Placental pericyte (primary cell): ENCODE results near the gene ATP6AP2. TPM values are rescaled to one million over a fixed set of nuclear protein-coding genes. Genes with fewer than 3 reads are reported as not detected.

ENCODE experiments used
- small RNA-seq: library from RNA; depleted of rRNA; stranded (forward); fragments of <200 nt; gene quantifications from one replicate; pipeline ENCODE3, GENCODE V24; 2012; ENCODE audit warnings: low replicate concordance
- total RNA-seq: library from RNA; depleted of rRNA; stranded (reverse); fragments of >200 nt; gene quantifications from 2 replicates; pipeline ENCODE4 v1.2.3, GENCODE V29; 2012

The ATP6AP2 gene
- total RNA-seq: 90.9 and 124 TPM in 2 replicates

GRCh38 chrX:40580537-40581335, at the start of gene ATP6AP2:
ATP6AP2 (plus strand) TSS chrX:40580970; CDS start chrX:40581066, 96 bp downstream.

GRCh38 chrX:40623139-40623536, 42.4 kb downstream of the ATP6AP2 start, which contains the start of gene MPC1L:
MPC1L (plus strand) TSS chrX:40623428; CDS start chrX:40623566, 138 bp downstream.

GRCh38 chrX:40647307-40648197, 66.8 kb downstream of the ATP6AP2 start, which contains the start of gene CXorf38:
CXorf38 (minus strand) TSS chrX:40647561; CDS start chrX:40647520, 41 bp downstream.

Small RNA genes within 50 kb of the gene (small RNA-seq; reads per million reads assigned to genes)
- gene RNU7-164P: not detected

Other genes with a start within 250 kb of the ATP6AP2 start
- gene MPC1L, start 42.5 kb downstream of the ATP6AP2 start, total RNA-seq: not detected in 2 replicates
- gene CXorf38, start 66.6 kb downstream of the ATP6AP2 start, total RNA-seq: 4.4 and 12.6 TPM in 2 replicates
- 24.7 and 31.4 TPM in 2 replicates for gene MED14, start 154.6 kb downstream of the ATP6AP2 start, total RNA-seq